MM.1S (cell line): ENCODE measurements around the gene KCNK7.

Source experiments
- DNase-seq: peaks from one replicate; pipeline ENCODE4 v3.0.0-alpha.2; 2015
- H2AFZ ChIP-seq: fragments of 300-600 bp; sonication (generic); 2 replicates; pipeline ENCODE4 v1.6.0; 2016; ENCODE audit warnings: antibody characterized with exemption, low read length
- H3F3A ChIP-seq: fragments of 300-600 bp; sonication (generic); 2 replicates; pipeline ENCODE4 v1.6.1; 2016; ENCODE audit warnings: mild to moderate bottlenecking, antibody characterized with exemption, low read length, moderate library complexity, mixed read lengths; ENCODE audit not compliant: insufficient read depth
- H3K27ac ChIP-seq: fragments of 300-600 bp; sonication (generic); 2 replicates; pipeline ENCODE4 v1.5.1; 2016; ENCODE audit warnings: mild to moderate bottlenecking, low read length
- H3K27me3 ChIP-seq: fragments of 300-600 bp; sonication (generic); replicated peaks from 2 replicates; pipeline ENCODE4 v1.6.0; 2016; ENCODE audit warnings: low read length; ENCODE audit not compliant: insufficient read depth
- H3K36me3 ChIP-seq: fragments of 300-600 bp; sonication (generic); replicated peaks from 2 replicates; pipeline ENCODE4 v1.6.1; 2016; ENCODE audit warnings: mild to moderate bottlenecking, low read length, mixed read lengths; ENCODE audit not compliant: insufficient read depth
- H3K4me1 ChIP-seq: fragments of 300-600 bp; sonication (generic); 2 replicates; pipeline ENCODE4 v1.6.1; 2016; ENCODE audit warnings: low read length, mixed read lengths
- H3K4me2 ChIP-seq: fragments of 300-600 bp; sonication (generic); 2 replicates; pipeline ENCODE4 v1.6.0; 2016; ENCODE audit warnings: low read depth, low read length
- H3K4me3 ChIP-seq: fragments of 300-600 bp; sonication (generic); 2 replicates; pipeline ENCODE4 v1.5.1; 2016; ENCODE audit warnings: low read length, mixed read lengths
- H3K79me2 ChIP-seq: fragments of 300-600 bp; sonication (generic); 2 replicates; pipeline ENCODE4 v1.6.1; 2016; ENCODE audit warnings: mixed run types, low read length, mixed read lengths
- H3K9ac ChIP-seq: fragments of 300-600 bp; sonication (generic); 2 replicates; pipeline ENCODE4 v1.6.1; 2016; ENCODE audit warnings: low read length, mixed read lengths
- H3K9me2 ChIP-seq: fragments of 300-600 bp; sonication (generic); replicated peaks from 2 replicates; pipeline ENCODE4 v1.6.1; 2016; ENCODE audit warnings: mild to moderate bottlenecking, low read length, mixed read lengths; ENCODE audit not compliant: insufficient read depth
- H3K9me3 ChIP-seq: fragments of 300-600 bp; sonication (generic); replicated peaks from 2 replicates; pipeline ENCODE4 v1.6.1; 2016; ENCODE audit warnings: mild to moderate bottlenecking, low read length, mixed read lengths; ENCODE audit not compliant: insufficient read depth
- H4K20me1 ChIP-seq: fragments of 300-600 bp; sonication (generic); 2 replicates; pipeline ENCODE4 v1.6.1; 2016; ENCODE audit warnings: mild to moderate bottlenecking, low read length, moderate library complexity, mixed read lengths; ENCODE audit not compliant: insufficient read depth
- CTCF ChIP-seq: fragments of 300-600 bp; sonication (generic); IDR thresholded peaks from 2 replicates; pipeline ENCODE4 v1.5.1; 2016; ENCODE audit warnings: antibody characterized with exemption, low read length, mixed read lengths
- EZH2 ChIP-seq: fragments of 300-600 bp; sonication (generic); optimal IDR thresholded peaks from 2 replicates; pipeline ENCODE3; 2017; ENCODE audit warnings: low read depth, mild to moderate bottlenecking, antibody characterized with exemption, low read length, mixed read lengths
- EZH2phosphoT487 ChIP-seq: fragments of 300-600 bp; sonication (generic); IDR thresholded peaks from 2 replicates; pipeline ENCODE4 v1.6.1; 2018; ENCODE audit warnings: antibody characterized with exemption, low read length

The KCNK7 gene

GRCh38 chr11:65634440-65634839, 38.8 kb upstream of the KCNK7 start:
- no peaks in the 10 kb centered on the region for H4K20me1 ChIP-seq
- H3K9me3 ChIP-seq, result no peaks in the 10 kb centered on the region
- peaks cover 9% of the 10 kb centered on the region; the same call in 1 of the 2 replicates for H3K79me2 ChIP-seq
- H3K27ac ChIP-seq, result no peak overlapping the region
- H3K4me2 ChIP-seq, result no peak overlapping the region
- no peaks in the 10 kb centered on the region for H3K9me2 ChIP-seq
- DNase-seq, result no peak
- TF ChIP-seq CTCF (no peak), EZH2phosphoT487 (no peak), EZH2 (no peak)
- H3K36me3 ChIP-seq, result no peaks in the 10 kb centered on the region
- H3K9ac ChIP-seq, result no peak overlapping the region
- peaks cover 9% of the 10 kb centered on the region for H3K4me1 ChIP-seq
- peaks cover 14% of the 10 kb centered on the region for H3F3A ChIP-seq
- H3K27me3 ChIP-seq, result no peaks in the 10 kb centered on the region
- no peak overlapping the region for H3K4me3 ChIP-seq
- H2AFZ ChIP-seq, result no peak overlapping the region

DNA sequence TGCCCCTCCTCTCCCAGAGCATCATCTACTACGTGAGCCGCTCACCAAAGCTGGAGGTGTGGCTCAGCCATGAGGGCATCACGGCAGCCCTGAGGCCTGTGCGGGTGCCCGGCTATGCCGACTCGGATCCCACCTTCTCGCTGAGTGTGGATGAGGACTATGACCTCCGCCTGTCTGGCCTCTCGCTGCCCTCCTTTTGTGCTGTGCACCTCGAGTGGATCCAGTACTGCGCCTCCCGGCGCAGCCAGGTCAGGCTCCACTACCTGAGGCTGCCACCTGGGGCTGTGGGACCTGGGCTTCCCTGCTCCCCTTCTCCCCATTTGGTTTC, 38.5 kb upstream of the KCNK7 start:
- no peaks in the 10 kb centered on the region for H3K9me2 ChIP-seq
- H3K79me2 ChIP-seq, result peaks cover 9% of the 10 kb centered on the region; the same call in 1 of the 2 replicates
- no peaks in the 10 kb centered on the region for H3K9me3 ChIP-seq
- no peak overlapping the region for H3K9ac ChIP-seq
- DNase-seq, result no peak
- TF ChIP-seq CTCF (no peak), EZH2phosphoT487 (no peak), EZH2 (no peak)
- no peaks in the 10 kb centered on the region for H4K20me1 ChIP-seq
- peaks cover 9% of the 10 kb centered on the region for H3K4me1 ChIP-seq
- H3F3A ChIP-seq, result peaks cover 14% of the 10 kb centered on the region
- H3K27me3 ChIP-seq, result no peaks in the 10 kb centered on the region
- H3K4me2 ChIP-seq, result no peak overlapping the region
- H2AFZ ChIP-seq, result no peak overlapping the region
- H3K27ac ChIP-seq, result no peak overlapping the region
- H3K36me3 ChIP-seq, result 0 out of 2 replicates have a peak, but pooled peaks cover 4% of the 10 kb centered on the region
- no peak overlapping the region for H3K4me3 ChIP-seq

- H3K79me2 ChIP-seq, result peaks cover 5% of the 10 kb centered on the region; the same call in 1 of the 2 replicates
- no peak overlapping the region for H3K9ac ChIP-seq
- 0 out of 2 replicates have a peak, but pooled peaks cover 6% of the 10 kb centered on the region for H3K36me3 ChIP-seq
- H2AFZ ChIP-seq, result no peak overlapping the region
- peaks cover 8% of the 10 kb centered on the region for H3K4me1 ChIP-seq
- no peak for TF ChIP-seq EZH2
- no peak for TF ChIP-seq CTCF
- TF ChIP-seq EZH2phosphoT487, result no peak
- peaks cover 13% of the 10 kb centered on the region for H3F3A ChIP-seq
- H3K9me2 ChIP-seq, result no peaks in the 10 kb centered on the region
- H4K20me1 ChIP-seq, result no peaks in the 10 kb centered on the region
- H3K27me3 ChIP-seq, result no peaks in the 10 kb centered on the region
- no peak for DNase-seq
- no peak overlapping the region for H3K27ac ChIP-seq
- no peak overlapping the region for H3K4me3 ChIP-seq
- no peak overlapping the region for H3K4me2 ChIP-seq
- no peaks in the 10 kb centered on the region for H3K9me3 ChIP-seq
These were observed 37.9 kb upstream of the KCNK7 start for GRCh38 chr11:65633390-65634108.
